Pons (tissue), 1 donor: Measurements from ENCODE around the gene NFAT5.

Experiments
- DNase-seq: peaks from one replicate; pipeline ENCODE4 v3.0.0-alpha.2; 2016; ENCODE audit warnings: low spot score

Gene NFAT5

DNA sequence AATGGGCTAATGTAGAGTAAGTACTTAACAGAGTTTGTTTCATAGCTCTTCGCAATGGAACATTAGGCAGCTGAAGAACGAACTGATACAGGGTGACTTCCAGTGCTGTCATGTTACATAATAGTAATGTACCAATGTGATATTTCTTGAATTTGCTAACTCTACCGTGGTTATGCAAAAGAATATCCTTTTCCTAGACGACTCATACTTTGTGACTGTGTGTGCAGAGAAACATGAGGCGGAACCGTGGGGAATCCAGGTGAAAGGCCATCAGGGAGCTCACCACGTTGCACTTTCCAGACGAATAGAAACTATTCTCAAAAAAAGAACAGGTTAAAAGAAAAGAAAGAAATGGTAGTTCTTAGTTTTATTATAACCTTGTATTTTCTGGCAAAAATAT lies 175.8 kb downstream of the NFAT5 start:
- no peak for DNase-seq

GRCh38 chr16:69741951-69742904 lies 176.5 kb downstream of the NFAT5 start:
- no peak for DNase-seq

GRCh38 chr16:69744363-69745231 lies 178.8 kb downstream of the NFAT5 start:
- no peak for DNase-seq

DNA sequence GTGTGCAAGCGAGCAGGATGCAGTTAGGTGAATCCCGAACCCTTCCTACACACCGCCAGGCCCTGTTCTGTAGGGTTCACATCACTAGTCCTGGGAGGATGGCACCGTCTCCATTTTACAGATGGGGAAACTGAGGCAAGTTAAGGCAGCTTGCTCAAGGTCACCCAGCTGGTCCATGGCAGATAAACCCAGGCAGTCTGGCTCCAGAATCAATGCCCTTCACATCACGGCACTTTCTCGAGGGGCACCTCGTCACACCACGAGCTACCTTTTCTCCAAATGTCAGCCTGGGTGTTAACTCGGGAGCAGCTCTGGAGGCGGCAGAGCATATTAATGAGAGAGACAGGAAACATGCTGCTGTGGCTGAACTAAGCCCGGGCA lies 179.5 kb downstream of the NFAT5 start:
- no peak for DNase-seq

DNA sequence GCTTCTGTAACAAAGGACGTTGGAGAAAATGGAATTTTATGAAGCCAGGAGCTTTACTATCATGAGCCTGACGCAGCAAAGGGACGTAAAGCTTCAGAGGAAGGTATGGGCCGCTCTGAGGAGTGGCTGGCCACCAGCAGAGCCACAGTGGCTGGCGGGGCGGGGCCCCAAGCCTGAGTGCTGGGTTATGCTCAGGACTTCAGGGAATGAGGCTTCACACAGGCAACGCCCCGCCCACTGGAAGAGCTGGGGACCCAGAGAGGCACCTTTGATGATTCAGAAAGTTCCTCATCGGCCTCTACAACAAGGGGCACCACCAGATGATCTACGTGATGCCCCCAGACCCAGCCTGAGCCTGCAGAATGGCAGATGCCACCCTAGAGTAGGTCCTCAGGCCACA lies 180.2 kb downstream of the NFAT5 start:
- DNase-seq: no peak

DNA sequence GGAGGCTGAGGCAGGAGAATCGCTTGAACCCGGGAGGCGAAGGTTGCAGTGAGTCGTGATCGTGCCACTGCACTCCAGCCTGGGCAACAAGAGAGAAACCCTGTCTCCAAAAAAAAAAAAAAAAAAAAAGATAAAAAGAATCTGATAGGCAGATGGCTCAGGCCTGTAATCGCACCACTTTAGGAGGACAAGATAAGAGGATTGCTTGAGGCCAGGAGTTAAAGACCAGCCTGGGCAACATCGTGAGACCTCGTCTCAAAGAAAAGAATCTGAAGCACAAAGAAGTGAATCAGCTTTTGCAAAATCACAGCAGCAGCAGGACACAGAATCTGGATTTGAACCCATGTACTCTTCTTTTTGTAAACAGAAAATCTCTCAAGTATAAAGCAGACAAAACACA lies 181.3 kb downstream of the NFAT5 start:
- DNase-seq: no peak

GRCh38 chr16:69748694-69749345 lies 183.1 kb downstream of the NFAT5 start:
- no peak for DNase-seq

DNA sequence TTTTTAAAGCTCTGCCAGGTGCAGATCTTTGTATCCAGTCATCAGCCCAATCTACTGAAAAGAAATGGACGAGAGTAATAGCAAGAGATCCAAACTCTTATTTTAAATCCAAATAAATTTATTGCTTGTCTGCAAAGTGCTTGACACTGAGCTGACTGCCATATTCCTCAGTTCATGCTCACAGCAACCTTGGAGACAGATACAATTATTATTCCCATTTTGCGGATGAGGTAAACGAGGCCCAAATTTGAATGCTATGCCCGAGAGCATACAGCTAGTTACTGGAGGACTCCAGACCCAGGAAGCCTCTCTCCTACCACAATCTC lies 188.3 kb downstream of the NFAT5 start:
- DNase-seq: no peak
